HepG2 (cell line): ENCODE results near the gene PAK1IP1. TPM values are rescaled to one million over a fixed set of nuclear protein-coding genes. Genes with fewer than 3 reads are reported as not detected.

Source experiments
- ATAC-seq: fragments of 200-7000 bp; cut with Tn5 transposase; 3 replicates; pipeline ENCODE4 v1.9.1; 2020; ENCODE audit warnings: mild to moderate bottlenecking, moderate library complexity
- BruUV-seq: library from RNA; stranded (reverse); fragments of 400-500 nt; replicated peaks from 2 replicates; lab custom pipeline; 2021; lab: Mats Ljungman, UMichigan
- CTCF ChIA-PET: fragments of 300-600 bp; formaldehyde crosslinking; extraction: SDS; loops from one replicate; lab custom pipeline; 2021; ENCODE audit warnings: low total read pairs, inconsistent platforms, low intra/inter-chr PET ratio; lab: Yijun Ruan, JAX
- POLR2A ChIA-PET: fragments of 350-600 bp; sonication (Branson Sonifier 250); formaldehyde crosslinking; loops from one replicate; lab custom pipeline; 2020; ENCODE audit warnings: antibody characterized with exemption, inconsistent platforms; lab: Yijun Ruan, JAX
- DNase-seq: peaks from one replicate; pipeline ENCODE4 v3.0.0-alpha.2; 2015; ENCODE audit warnings: low spot score
- FAIRE-seq: peaks from 3 replicates; lab custom pipeline; 2011; peaks lifted over from hg19 to GRCh38; lab: Jason Lieb, UNC
- H2AFZ ChIP-seq: one replicate; pipeline ENCODE4 v1.6.1; 2011; ENCODE audit warnings: low read length, inconsistent platforms
- H3K27ac ChIP-seq: fragments of 300-600 bp; 3 replicates; pipeline ENCODE4 v1.8.0; 2011; ENCODE audit warnings: mixed run types, mild to moderate bottlenecking, mixed read lengths, low read length, inconsistent platforms; ENCODE audit not compliant: insufficient read depth; ENCODE audit errors: extremely low read length
- H3K27me3 ChIP-seq, 2 experiments: fragments of 200-600 bp in 1 of 2; 2 replicates in 1 of 2; 3 replicates in 1 of 2; pipeline versions ENCODE4 v1.6.0 to v1.8.0; 2011; ENCODE audit warnings: low read length in 2 of 2, mild to moderate bottlenecking in 2 of 2, moderate library complexity in 2 of 2, inconsistent platforms in 1 of 2; ENCODE audit not compliant: insufficient read depth in 2 of 2, control insufficient read depth in 1 of 2
- H3K36me3 ChIP-seq, 2 experiments: fragments of 200-600 bp in 1 of 2; replicated peaks in 1 of 2; 2 replicates in 1 of 2; 3 replicates in 1 of 2; pipeline versions ENCODE4 v1.5.1 to v1.8.0; 2011; ENCODE audit warnings: low read length in 2 of 2, inconsistent platforms in 1 of 2; ENCODE audit not compliant: insufficient read depth in 2 of 2, control insufficient read depth in 1 of 2
- H3K4me1 ChIP-seq: 2 replicates; pipeline ENCODE4 v1.5.1; 2012; ENCODE audit warnings: low read length, inconsistent platforms; ENCODE audit not compliant: insufficient read depth
- H3K4me2 ChIP-seq: 2 replicates; pipeline ENCODE4 v1.6.0; 2011; ENCODE audit warnings: low read depth, low read length, inconsistent platforms
- H3K4me3 ChIP-seq, 3 experiments: fragments of 200-600 bp in 1 of 3; sonication (generic), shearing (Covaris generic) in 1 of 3; replicated peaks in 1 of 3; 2 replicates each; pipeline ENCODE4 v1.5.1; 2011 to 2016; ENCODE audit warnings: low read length in 3 of 3, inconsistent platforms in 2 of 3, low read depth in 2 of 3, mild to moderate bottlenecking in 2 of 3, control low read depth in 1 of 3, mixed read lengths in 1 of 3; ENCODE audit not compliant: insufficient read depth in 1 of 3
- H3K79me2 ChIP-seq: one replicate; pipeline ENCODE4 v1.6.1; 2011; ENCODE audit warnings: low read length, inconsistent platforms; ENCODE audit not compliant: insufficient read depth
- H3K9ac ChIP-seq: 2 replicates; pipeline ENCODE4 v1.6.0; 2011; ENCODE audit warnings: mild to moderate bottlenecking, low read depth, low read length, inconsistent platforms; ENCODE audit not compliant: insufficient read depth
- H3K9me3 ChIP-seq: 2 replicates; pipeline ENCODE4 v1.5.1; 2012; ENCODE audit warnings: mild to moderate bottlenecking, low read length
- H4K20me1 ChIP-seq: 2 replicates; pipeline ENCODE4 v1.6.0; 2011; ENCODE audit warnings: inconsistent platforms, mild to moderate bottlenecking, low read length, moderate library complexity; ENCODE audit not compliant: insufficient read depth
- CENPX ChIP-seq: sonication (generic); formaldehyde crosslinking; IDR thresholded peaks from 2 replicates; pipeline ENCODE4 v1.9.0; 2021; ENCODE audit warnings: mild to moderate bottlenecking, missing genetic modification reagents, moderate library complexity
- EEA1 ChIP-seq: sonication (generic); formaldehyde crosslinking; IDR thresholded peaks from 2 replicates; pipeline ENCODE4 v1.5.1; 2020; ENCODE audit warnings: mild to moderate bottlenecking, missing genetic modification reagents, borderline replicate concordance
- JDP2 ChIP-seq: sonication (generic); formaldehyde crosslinking; IDR thresholded peaks from 2 replicates; pipeline ENCODE4 v1.8.1; 2022; ENCODE audit warnings: missing genetic modification reagents, borderline replicate concordance
- ONECUT2 ChIP-seq: sonication (generic); formaldehyde crosslinking; IDR thresholded peaks from 2 replicates; pipeline ENCODE4 v1.4.0; 2020; ENCODE audit warnings: missing genetic modification reagents
- PAF1 ChIP-seq: IDR thresholded peaks from 2 replicates; pipeline ENCODE4 v1.6.1; 2016; ENCODE audit warnings: missing genetic modification reagents, missing compliant biosample characterization
- RARA ChIP-seq: IDR thresholded peaks from 2 replicates; pipeline ENCODE4 v1.6.1; 2016; ENCODE audit warnings: missing genetic modification reagents, missing compliant biosample characterization
- SETDB1 ChIP-seq: sonication (generic); formaldehyde crosslinking; IDR thresholded peaks from 2 replicates; pipeline ENCODE4 v1.5.1; 2020; ENCODE audit warnings: missing genetic modification reagents, mild to moderate bottlenecking, borderline replicate concordance
- SUZ12 ChIP-seq: fragments of 150-350 bp; IDR thresholded peaks from 2 replicates; pipeline ENCODE4 v1.6.1; 2014; ENCODE audit warnings: low read depth, low read length
- SYNCRIP ChIP-seq: fragments of 200-400 bp; formaldehyde crosslinking; IDR thresholded peaks from 2 replicates; pipeline ENCODE4 v1.6.1; 2018; ENCODE audit warnings: mild to moderate bottlenecking, low read depth, low read length; ENCODE audit not compliant: insufficient read depth
- TBX2 ChIP-seq: sonication (generic); formaldehyde crosslinking; IDR thresholded peaks from 2 replicates; pipeline ENCODE4 v1.5.0; 2020; ENCODE audit warnings: missing genetic modification reagents, mild to moderate bottlenecking, borderline replicate concordance
- ZNF501 ChIP-seq: sonication (generic); formaldehyde crosslinking; IDR thresholded peaks from 2 replicates; pipeline ENCODE4 v1.5.1; 2020; ENCODE audit warnings: mild to moderate bottlenecking, moderate library complexity, missing genetic modification reagents
- ZNF709 ChIP-seq: sonication (generic); formaldehyde crosslinking; IDR thresholded peaks from 2 replicates; pipeline ENCODE4 v1.5.0; 2020; ENCODE audit warnings: mild to moderate bottlenecking, missing genetic modification reagents
- ZNF737 ChIP-seq: sonication (generic); formaldehyde crosslinking; IDR thresholded peaks from 2 replicates; pipeline ENCODE4 v1.5.0; 2020; ENCODE audit warnings: missing genetic modification reagents, mild to moderate bottlenecking, borderline replicate concordance
- WGBS: methylation state at CpG from one replicate; pipeline ENCODE4 v1.1.6; 2017; ENCODE audit warnings: low lambda C conversion rate; 5-methylcytosine and 5-hydroxymethylcytosine counted together
- in situ Hi-C: cut with HindIII; loops from 2 replicates; pipeline ENCODE4 v1.10.0; 2017; ENCODE audit warnings: low pct_unique_long_range_greater_than_20kb; ENCODE audit not compliant: extremely low pct_ligation_motif_present
- intact Hi-C: fragments of 100-400 bp; cut with micrococcal nuclease; formaldehyde crosslinking; loops from one replicate; pipeline ENCODE4 v1.10.0; 2022; ENCODE audit not compliant: unreplicated experiment
- polyA plus RNA-seq, 8 experiments: library from polyadenylated mRNA; depleted of rRNA in 3 of 8; stranded (reverse) in 7 of 8; unstranded in 1 of 8; fragments of >200 nt; fragmentation: Illumina TruSeq in 4 of 8; extraction: Trizol in 4 of 8; gene quantifications; 2 replicates each; pipeline versions ENCODE4 v1.2.1 to v1.2.3, GENCODE V29; 2011 to 2016; ENCODE audit warnings: low read depth in 4 of 8, missing spikeins in 1 of 8, mixed read lengths in 1 of 8; ENCODE audit not compliant: insufficient read depth in 1 of 8
- total RNA-seq, 5 experiments: library from RNA; depleted of rRNA; stranded (reverse); fragments of >200 nt; fragmentation: Illumina TruSeq; extraction: Trizol; gene quantifications; 2 replicates each; pipeline ENCODE4 v1.2.3, GENCODE V29; 2016; ENCODE audit warnings: low read depth in 1 of 5
- TF ChIP-seq, protein P1 (sequence below): sonication (generic); formaldehyde crosslinking; IDR thresholded peaks from 2 replicates; pipeline ENCODE4 v1.8.0; 2022; ENCODE audit warnings: mild to moderate bottlenecking, missing genetic modification reagents, moderate library complexity
- TF ChIP-seq, protein P2 (sequence below): sonication (generic); formaldehyde crosslinking; IDR thresholded peaks from 2 replicates; pipeline ENCODE4 v1.5.0; 2020; ENCODE audit warnings: mild to moderate bottlenecking, missing genetic modification reagents, borderline replicate concordance

PAK1IP1 gene
- total and polyA plus RNA-seq, 2 of the 13 experiments (the other 11 are each of a cell fraction or from before 2014, with no cell fraction given), result 23.4 to 66.2 TPM

DNA sequence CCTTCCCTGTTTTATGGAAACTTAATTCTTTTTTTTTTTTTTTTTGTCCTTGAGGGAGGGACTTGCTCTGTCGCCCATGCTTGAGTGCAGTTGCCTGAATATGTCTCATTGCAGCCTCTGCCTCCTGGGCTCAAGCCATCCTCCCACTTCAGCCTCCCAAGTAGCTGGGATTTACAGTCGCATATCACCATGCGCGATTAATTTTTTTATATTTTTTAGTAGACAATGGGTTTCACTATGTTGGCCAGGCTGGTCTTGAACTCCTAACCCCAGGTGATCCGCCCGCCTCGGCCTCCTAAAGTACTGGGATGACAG, 28.8 kb downstream of the PAK1IP1 start (continued):
- TF ChIP-seq, protein P1, sequence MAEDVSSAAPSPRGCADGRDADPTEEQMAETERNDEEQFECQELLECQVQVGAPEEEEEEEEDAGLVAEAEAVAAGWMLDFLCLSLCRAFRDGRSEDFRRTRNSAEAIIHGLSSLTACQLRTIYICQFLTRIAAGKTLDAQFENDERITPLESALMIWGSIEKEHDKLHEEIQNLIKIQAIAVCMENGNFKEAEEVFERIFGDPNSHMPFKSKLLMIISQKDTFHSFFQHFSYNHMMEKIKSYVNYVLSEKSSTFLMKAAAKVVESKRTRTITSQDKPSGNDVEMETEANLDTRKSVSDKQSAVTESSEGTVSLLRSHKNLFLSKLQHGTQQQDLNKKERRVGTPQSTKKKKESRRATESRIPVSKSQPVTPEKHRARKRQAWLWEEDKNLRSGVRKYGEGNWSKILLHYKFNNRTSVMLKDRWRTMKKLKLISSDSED (CRISPR knock-in tag), result no peak
- TF ChIP-seq CENPX (CRISPR knock-in tag), result no peak

DNA sequence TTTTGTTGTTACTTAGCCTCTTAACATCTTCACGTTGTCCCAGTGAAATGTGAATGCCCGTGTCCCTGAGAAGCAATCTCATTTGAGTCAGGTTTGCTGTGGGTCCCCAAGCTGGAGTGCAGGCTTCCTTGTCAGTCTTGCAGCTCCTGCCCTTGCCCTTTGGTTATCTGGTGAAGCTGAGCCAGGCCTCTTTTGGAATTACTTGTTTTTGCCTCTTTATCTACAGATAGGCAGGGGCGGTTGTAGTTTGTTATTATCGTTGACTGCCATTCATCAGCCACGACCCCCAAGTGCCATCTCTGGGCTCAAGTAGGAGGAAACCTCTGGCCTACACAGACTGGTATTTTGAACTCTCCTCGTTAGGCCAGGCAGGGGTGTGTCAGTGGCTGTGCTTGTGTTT, 30.3 kb downstream of the PAK1IP1 start:
- in situ Hi-C loops (no loop called here), intact Hi-C loops (no loop called here)
- DNase-seq (no peak), ATAC-seq (no peak), FAIRE-seq (no peak)
- Histone ChIP-seq H3K79me2 (peaks cover 25% of the 10 kb centered on the region), H3K9me3 (no peaks in the 10 kb centered on the region), H3K27ac (no peak overlapping the region), H3K4me3 (no peak overlapping the region), H2AFZ (no peak overlapping the region), H3K36me3 (peaks cover 12 to 37% of the 10 kb centered on the region in 2 experiments), H3K4me2 (peak overlapping the region; percentile 73; the same call in 1 of the 2 replicates), H4K20me1 (no peaks in the 10 kb centered on the region), H3K27me3 (no peaks in the 10 kb centered on the region), H3K9ac (no peak overlapping the region), H3K4me1 (peaks cover 34% of the 10 kb centered on the region)
- CTCF ChIA-PET, result no interaction called here
- POLR2A ChIA-PET, result interaction anchor here (1.0 to 6.6 kb wide), 3 partner anchors 8 to 219 kb away, joined by 3 to 332 read pairs (median 6); partner anchors contain the start of gene TMEM14B
- BruUV-seq, result no TSS peak
- WGBS, result 92% methylated on average over 6 of the region's 6 CpGs
- TF ChIP-seq, protein P2, sequence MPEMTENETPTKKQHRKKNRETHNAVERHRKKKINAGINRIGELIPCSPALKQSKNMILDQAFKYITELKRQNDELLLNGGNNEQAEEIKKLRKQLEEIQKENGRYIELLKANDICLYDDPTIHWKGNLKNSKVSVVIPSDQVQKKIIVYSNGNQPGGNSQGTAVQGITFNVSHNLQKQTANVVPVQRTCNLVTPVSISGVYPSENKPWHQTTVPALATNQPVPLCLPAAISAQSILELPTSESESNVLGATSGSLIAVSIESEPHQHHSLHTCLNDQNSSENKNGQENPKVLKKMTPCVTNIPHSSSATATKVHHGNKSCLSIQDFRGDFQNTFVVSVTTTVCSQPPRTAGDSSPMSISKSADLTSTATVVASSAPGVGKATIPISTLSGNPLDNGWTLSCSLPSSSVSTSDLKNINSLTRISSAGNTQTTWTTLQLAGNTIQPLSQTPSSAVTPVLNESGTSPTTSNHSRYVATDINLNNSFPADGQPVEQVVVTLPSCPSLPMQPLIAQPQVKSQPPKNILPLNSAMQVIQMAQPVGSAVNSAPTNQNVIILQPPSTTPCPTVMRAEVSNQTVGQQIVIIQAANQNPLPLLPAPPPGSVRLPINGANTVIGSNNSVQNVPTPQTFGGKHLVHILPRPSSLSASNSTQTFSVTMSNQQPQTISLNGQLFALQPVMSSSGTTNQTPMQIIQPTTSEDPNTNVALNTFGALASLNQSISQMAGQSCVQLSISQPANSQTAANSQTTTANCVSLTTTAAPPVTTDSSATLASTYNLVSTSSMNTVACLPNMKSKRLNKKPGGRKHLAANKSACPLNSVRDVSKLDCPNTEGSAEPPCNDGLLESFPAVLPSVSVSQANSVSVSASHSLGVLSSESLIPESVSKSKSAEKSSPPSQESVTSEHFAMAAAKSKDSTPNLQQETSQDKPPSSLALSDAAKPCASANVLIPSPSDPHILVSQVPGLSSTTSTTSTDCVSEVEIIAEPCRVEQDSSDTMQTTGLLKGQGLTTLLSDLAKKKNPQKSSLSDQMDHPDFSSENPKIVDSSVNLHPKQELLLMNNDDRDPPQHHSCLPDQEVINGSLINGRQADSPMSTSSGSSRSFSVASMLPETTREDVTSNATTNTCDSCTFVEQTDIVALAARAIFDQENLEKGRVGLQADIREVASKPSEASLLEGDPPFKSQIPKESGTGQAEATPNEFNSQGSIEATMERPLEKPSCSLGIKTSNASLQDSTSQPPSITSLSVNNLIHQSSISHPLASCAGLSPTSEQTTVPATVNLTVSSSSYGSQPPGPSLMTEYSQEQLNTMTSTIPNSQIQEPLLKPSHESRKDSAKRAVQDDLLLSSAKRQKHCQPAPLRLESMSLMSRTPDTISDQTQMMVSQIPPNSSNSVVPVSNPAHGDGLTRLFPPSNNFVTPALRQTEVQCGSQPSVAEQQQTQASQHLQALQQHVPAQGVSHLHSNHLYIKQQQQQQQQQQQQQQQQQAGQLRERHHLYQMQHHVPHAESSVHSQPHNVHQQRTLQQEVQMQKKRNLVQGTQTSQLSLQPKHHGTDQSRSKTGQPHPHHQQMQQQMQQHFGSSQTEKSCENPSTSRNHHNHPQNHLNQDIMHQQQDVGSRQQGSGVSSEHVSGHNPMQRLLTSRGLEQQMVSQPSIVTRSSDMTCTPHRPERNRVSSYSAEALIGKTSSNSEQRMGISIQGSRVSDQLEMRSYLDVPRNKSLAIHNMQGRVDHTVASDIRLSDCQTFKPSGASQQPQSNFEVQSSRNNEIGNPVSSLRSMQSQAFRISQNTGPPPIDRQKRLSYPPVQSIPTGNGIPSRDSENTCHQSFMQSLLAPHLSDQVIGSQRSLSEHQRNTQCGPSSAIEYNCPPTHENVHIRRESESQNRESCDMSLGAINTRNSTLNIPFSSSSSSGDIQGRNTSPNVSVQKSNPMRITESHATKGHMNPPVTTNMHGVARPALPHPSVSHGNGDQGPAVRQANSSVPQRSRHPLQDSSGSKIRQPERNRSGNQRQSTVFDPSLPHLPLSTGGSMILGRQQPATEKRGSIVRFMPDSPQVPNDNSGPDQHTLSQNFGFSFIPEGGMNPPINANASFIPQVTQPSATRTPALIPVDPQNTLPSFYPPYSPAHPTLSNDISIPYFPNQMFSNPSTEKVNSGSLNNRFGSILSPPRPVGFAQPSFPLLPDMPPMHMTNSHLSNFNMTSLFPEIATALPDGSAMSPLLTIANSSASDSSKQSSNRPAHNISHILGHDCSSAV, result no peak
- TF ChIP-seq SETDB1, result no peak
- TF ChIP-seq ZNF737 (CRISPR knock-in tag), result no peak
- TF ChIP-seq PAF1 (CRISPR knock-in tag), result no peak
- no peak for TF ChIP-seq EEA1 (CRISPR knock-in tag)
- no peak for TF ChIP-seq RARA (CRISPR knock-in tag)
- no peak for TF ChIP-seq SUZ12
- TF ChIP-seq ONECUT2 (CRISPR knock-in tag), result no peak
- no peak for TF ChIP-seq JDP2 (CRISPR knock-in tag)
- no peak for TF ChIP-seq TBX2 (CRISPR knock-in tag)
- TF ChIP-seq SYNCRIP, result no peak
- TF ChIP-seq ZNF501 (CRISPR knock-in tag), result no peak
- TF ChIP-seq ZNF709 (CRISPR knock-in tag), result no peak
